Hematopoietic multipotent progenitor cell treated with erythropoietin and hydrocortisone succinate and interleukin-3 and kit ligand, for 15 days (in vitro differentiated cells): ENCODE measurements around the gene BMPR1B.

Source experiments
- DNase-seq: peaks from one replicate; pipeline ENCODE4 v3.0.0-alpha.2; 2015; ENCODE audit warnings: low spot score

BMPR1B gene

GRCh38 chr4:94960708-94961107 lies 203.0 kb downstream of the BMPR1B start:
- no peak for DNase-seq

GRCh38 chr4:94961420-94961819 lies 203.7 kb downstream of the BMPR1B start:
- DNase-seq: no peak

- DNase-seq: no peak
Observed at GRCh38 chr4:94962484-94962883, 204.7 kb downstream of the BMPR1B start.

DNA sequence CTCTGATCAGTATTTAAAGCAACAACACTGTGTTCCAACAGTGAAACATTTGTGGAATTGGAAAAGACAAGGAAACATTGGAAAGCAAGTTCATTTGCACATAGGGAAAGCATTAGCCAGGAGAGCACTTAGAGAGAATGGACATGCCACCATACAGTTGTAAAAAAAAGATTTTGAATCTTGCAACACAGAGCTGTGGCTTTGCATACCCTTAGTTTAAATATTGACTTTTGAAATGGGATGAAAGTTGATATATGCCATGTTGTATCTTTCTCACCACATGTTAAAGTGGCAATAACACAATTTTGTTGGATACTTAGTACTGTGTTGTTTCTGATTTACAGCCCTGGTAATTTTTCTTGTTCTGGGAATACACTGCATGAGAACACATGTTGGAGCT lies 208.1 kb downstream of the BMPR1B start:
- DNase-seq: no peak

- DNase-seq: no peak
Observed at GRCh38 chr4:94968493-94968892, 210.7 kb downstream of the BMPR1B start.

DNA sequence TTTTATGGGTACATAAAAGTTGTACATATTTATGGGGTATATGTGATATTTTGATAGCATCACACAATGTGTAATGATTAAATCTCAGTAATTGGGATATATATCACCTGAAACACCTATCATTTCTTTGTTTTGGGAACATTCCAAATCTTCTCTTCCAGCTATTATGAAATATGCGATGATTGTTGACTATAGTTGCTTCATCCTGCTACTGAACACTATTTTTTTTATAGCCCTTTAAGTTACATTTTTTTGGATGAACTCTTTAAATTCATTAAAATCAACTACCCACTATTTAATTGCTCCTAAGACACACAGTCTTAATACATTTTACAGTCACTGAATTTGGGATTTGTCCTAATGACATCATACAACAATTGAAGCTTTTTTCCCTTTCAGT lies 212.9 kb downstream of the BMPR1B start:
- DNase-seq: no peak

- DNase-seq: no peak
Observed at GRCh38 chr4:94974773-94975172, 217.0 kb downstream of the BMPR1B start.

GRCh38 chr4:94976371-94977011 lies 218.7 kb downstream of the BMPR1B start:
- no peak for DNase-seq

DNA sequence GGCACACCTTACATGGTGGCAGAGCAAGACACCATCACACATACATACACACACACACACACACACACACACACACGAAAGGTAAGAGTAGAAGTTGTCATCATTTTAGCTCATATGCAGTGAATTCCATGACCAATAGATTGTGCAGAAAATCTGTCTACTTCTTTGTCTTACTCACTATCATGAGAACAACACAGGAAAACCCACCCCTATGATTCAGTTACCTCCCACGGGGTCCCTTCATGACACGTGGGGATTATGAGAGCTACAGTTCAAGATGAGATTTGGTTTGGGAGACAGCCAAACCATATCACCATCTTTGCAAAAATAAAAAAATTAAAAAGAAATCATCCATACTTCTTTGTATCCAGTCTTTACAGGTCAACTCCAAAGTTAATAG lies 221.1 kb downstream of the BMPR1B start:
- DNase-seq: no peak

DNA sequence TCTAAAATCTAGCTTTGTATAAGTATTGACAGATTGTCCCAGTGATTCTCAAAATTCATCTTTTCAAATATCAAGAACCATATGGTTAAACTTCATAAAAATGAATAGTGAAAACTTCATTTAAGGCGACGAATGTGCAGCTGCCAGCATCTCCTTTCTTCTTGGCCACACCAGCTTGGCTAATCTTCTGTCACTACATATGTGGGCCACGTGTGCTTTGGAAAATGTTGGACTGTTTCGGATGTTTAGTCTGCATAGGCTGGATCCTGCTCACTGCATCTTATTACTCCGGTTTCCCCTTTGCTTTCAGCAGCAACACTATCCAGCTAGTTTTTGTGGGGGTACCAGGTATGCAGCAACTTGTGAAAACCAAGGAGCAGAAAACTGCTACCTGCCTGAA lies 221.9 kb downstream of the BMPR1B start:
- no peak for DNase-seq

DNA sequence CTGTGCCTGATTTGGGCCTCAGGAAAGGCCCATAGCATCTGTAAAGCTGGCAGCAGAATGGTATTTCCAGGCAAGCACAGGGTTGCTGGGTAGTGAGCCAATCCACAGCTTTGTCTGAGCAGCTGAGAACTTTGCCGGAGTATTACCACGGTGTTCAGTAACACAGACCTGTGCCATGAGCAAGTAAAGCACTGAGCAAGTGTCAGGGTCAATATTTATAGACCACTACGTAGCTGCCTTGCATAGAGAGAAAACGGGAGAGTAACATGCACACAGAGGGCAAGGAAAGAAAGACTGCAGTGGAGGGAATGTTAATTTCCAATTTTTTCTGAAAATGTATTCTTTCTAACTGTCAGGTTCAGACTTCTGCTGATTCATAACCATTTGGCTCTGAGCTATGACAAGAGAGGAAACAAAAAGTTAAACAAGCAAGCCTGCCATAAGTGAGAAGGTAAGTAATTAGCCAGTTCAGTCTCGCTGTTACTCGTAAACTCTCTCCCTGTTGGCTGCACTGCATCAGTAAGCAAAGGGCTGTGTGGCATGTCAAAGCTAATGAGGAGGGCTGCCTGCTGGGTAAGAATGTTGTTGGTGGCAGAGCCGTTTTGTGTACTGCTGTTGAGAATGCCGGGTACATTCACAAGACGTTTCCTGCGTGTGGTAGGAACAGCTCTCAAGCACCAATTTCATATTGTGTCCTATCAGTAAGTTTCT lies 238.1 kb downstream of the BMPR1B start:
- DNase-seq: no peak

DNA sequence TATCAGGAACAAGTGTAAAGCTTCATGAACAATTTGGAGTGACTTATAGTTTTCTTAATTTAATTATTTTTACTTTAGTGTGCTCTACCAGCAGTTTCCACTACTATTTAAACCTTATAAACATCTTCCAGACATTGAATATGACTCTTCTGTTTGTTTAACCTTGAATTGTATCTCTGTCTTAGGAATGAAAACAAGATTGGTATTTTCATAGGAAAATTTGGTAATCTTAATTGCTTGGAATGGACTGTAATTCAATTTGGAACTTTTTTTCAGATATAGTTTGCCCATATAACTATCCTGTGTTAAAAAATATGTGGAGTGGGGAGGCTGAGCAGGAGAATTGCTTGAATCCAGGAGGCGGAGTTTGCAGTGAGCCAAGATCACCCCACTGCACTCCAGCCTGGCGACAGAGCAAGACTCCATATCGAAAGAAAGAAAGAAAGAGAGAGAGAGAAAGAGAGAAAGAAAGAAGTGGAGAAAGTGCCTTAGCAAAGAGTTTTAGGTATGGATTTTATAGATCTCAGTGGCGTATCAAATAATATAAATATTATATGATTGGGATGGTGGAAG lies 242.4 kb downstream of the BMPR1B start:
- no peak for DNase-seq

DNA sequence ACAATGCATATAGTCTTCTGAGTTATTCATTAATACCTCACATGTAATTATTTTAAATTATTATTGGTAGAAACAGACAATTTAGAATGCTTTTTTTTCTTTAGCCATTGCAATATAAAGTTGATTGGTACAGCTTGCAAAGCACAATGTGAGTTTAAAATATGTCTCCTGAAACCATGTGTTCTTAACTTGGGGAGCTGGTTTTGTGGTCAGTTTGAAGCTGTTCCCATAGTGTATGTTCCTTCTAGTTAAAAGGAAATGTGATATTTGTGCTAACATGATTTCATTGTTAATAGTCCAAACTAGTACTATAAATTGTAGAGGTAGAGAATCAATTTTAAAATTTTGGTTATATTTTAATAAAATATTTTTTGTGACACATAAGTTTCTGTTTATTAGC lies 247.2 kb downstream of the BMPR1B start:
- no peak for DNase-seq

DNA sequence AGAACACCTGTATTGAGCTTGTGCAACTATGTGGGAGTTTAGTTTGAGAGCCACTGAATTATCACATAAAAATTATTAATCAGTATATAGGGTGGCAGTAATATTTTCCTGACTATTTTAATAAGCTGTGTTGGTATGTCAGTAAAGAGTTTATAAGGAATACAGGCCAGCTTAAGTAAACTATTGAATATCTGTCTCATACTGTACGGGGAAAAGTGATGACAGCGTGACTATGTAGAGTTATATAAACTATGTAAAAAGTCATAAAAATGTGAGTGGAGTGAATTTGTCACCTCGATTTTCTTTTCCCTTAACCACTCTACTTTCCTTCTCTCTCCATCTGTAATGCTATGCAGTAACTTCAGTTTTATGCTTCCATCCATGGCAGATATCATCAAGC lies 250.2 kb downstream of the BMPR1B start:
- DNase-seq: no peak

- DNase-seq: no peak
Observed at GRCh38 chr4:95013236-95013635, 255.5 kb downstream of the BMPR1B start.

- no peak for DNase-seq
Observed at GRCh38 chr4:95014068-95014467, 256.3 kb downstream of the BMPR1B start.

GRCh38 chr4:95017305-95018064 lies 259.7 kb downstream of the BMPR1B start:
- no peak for DNase-seq

- DNase-seq: no peak
Observed at GRCh38 chr4:95018785-95019184, 261.0 kb downstream of the BMPR1B start.

DNA sequence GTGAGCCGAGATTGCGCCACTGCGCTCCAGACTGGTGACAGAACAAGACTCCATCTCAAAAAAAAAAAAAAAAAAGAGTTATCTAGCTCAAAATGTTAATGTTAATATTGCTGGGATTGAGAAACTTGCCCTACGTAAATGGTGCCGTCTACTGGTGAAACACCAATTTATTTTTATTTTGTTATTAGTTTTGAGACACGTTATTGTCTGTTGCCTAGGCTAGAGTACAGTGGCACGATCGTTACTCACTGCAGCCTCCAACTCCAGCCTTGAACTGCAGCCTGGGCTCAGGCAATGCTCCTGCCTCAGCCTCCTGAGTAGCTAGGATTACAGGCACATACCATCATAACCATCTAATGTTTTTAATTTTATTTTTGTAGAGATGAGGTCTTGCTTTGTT lies 262.8 kb downstream of the BMPR1B start:
- no peak for DNase-seq

DNA sequence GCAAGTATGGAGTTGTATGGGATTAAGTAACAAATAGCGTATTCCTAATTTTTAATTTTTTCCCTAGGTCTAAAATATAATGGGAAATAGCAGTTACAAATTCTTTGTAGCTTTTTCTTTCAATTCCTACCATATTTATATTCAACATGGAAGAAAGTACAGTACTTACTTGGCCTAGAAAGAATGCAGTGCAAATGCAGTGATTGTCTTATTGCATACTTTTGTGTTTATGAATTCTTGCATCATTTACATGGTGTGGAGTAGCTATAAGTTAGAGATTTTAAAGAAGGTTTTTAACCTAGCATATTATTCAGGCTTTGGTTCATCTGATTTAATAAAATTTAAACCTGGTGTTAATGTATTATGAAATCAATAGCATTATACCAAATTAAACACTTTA lies 263.3 kb downstream of the BMPR1B start:
- no peak for DNase-seq

- no peak for DNase-seq
Observed at GRCh38 chr4:95023110-95023509, 265.4 kb downstream of the BMPR1B start.

GRCh38 chr4:95027905-95028618 lies 270.3 kb downstream of the BMPR1B start:
- no peak for DNase-seq
